ENCODE results near the gene WDR93.
A peak's percentile ranks its signal among the peaks of the same experiment; 100 is the strongest.

DNA sequence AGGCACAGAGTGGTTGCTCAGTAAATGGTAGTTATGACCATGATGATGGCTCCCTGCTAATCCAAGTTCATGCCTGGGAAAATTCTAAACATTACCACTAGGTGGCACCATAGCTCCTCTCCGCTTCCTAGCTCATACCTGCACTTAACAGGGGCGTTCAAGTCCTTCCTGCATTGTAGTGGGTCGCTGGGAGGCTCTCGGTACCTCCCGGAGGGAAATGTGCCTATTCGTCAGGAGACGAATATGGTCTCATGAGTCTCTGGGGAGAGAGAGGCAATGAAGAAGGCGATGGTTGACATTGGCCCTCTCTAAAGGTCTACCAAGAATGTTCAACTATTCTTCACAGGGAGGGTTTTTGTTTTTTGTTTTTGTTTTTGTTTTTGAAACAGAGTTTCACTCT, 49.5 kb downstream of the WDR93 start:
- TF ChIP-seq CTCF (IDR thresholded peaks at IDR 0.05) = peak; percentile 76 to 87 (median 85)
- no peak for TF ChIP-seq POLR2A (IDR thresholded peaks at IDR 0.05)

Measured in uterus (tissue), 2 donors.